Activated naive CD4-positive, alpha-beta T cell treated with anti-CD3 and anti-CD28 coated beads, Interleukin-2, amount 50 U/mL, for 24 hours (primary cell): Measurements from ENCODE around the gene PHLPP1.

Experiments
- H3K27ac Mint-ChIP-seq: one replicate; pipeline ENCODE4 v1.8.0; 2021; ENCODE audit warnings: mild to moderate bottlenecking, mixed read lengths
- H3K27me3 Mint-ChIP-seq: one replicate; pipeline ENCODE4 v1.8.0; 2021; ENCODE audit warnings: mixed read lengths
- H3K36me3 Mint-ChIP-seq: one replicate; pipeline ENCODE4 v1.8.0; 2021; ENCODE audit warnings: mixed read lengths
- H3K4me1 Mint-ChIP-seq: one replicate; pipeline ENCODE4 v1.8.0; 2021; ENCODE audit warnings: mixed read lengths
- H3K4me3 Mint-ChIP-seq: one replicate; pipeline ENCODE4 v1.8.0; 2021; ENCODE audit warnings: mild to moderate bottlenecking, mixed read lengths
- H3K9me3 Mint-ChIP-seq: one replicate; pipeline ENCODE4 v1.8.0; 2021; ENCODE audit warnings: mixed read lengths

The PHLPP1 gene

GRCh38 chr18:62713651-62714247 is 1.6 kb upstream of the PHLPP1 start:
- H3K4me1 Mint-ChIP-seq: peaks cover 18% of the 10 kb centered on the region
- H3K4me3 Mint-ChIP-seq: no peak overlapping the region
- H3K27me3 Mint-ChIP-seq: no peaks in the 10 kb centered on the region
- no peak overlapping the region for H3K27ac Mint-ChIP-seq
- no peaks in the 10 kb centered on the region for H3K36me3 Mint-ChIP-seq
- no peaks in the 10 kb centered on the region for H3K9me3 Mint-ChIP-seq

GRCh38 chr18:62714671-62715435 is 488 bp upstream of the PHLPP1 start:
- H3K36me3 Mint-ChIP-seq: no peaks in the 10 kb centered on the region
- peaks cover 29% of the 10 kb centered on the region for H3K4me1 Mint-ChIP-seq
- H3K4me3 Mint-ChIP-seq: peak overlapping the region; percentile 86
- H3K27me3 Mint-ChIP-seq: no peaks in the 10 kb centered on the region
- no peaks in the 10 kb centered on the region for H3K9me3 Mint-ChIP-seq
- peak overlapping the region; percentile 93 for H3K27ac Mint-ChIP-seq

GRCh38 chr18:62715759-62716615 is 646 bp downstream of the PHLPP1 start:
- Mint-ChIP-seq H3K27me3 (no peaks in the 10 kb centered on the region), H3K4me3 (peak overlapping the region; percentile 86), H3K36me3 (no peaks in the 10 kb centered on the region), H3K9me3 (no peaks in the 10 kb centered on the region), H3K27ac (no peak overlapping the region), H3K4me1 (peaks cover 39% of the 10 kb centered on the region)

- no peaks in the 10 kb centered on the region for H3K36me3 Mint-ChIP-seq
- H3K4me1 Mint-ChIP-seq: peaks cover 42% of the 10 kb centered on the region
- no peak overlapping the region for H3K27ac Mint-ChIP-seq
- H3K9me3 Mint-ChIP-seq: no peaks in the 10 kb centered on the region
- peak overlapping the region; percentile 85 for H3K4me3 Mint-ChIP-seq
- no peaks in the 10 kb centered on the region for H3K27me3 Mint-ChIP-seq
Measured at GRCh38 chr18:62716619-62717168, 1.4 kb downstream of the PHLPP1 start.

- H3K27ac Mint-ChIP-seq: peak overlapping the region; percentile 30
- H3K4me3 Mint-ChIP-seq: peak overlapping the region; percentile 85
- H3K36me3 Mint-ChIP-seq: no peaks in the 10 kb centered on the region
- H3K4me1 Mint-ChIP-seq: peaks cover 42% of the 10 kb centered on the region
- no peaks in the 10 kb centered on the region for H3K27me3 Mint-ChIP-seq
- H3K9me3 Mint-ChIP-seq: no peaks in the 10 kb centered on the region
Measured at GRCh38 chr18:62717169-62717924, 2.0 kb downstream of the PHLPP1 start.

- no peaks in the 10 kb centered on the region for H3K9me3 Mint-ChIP-seq
- H3K27me3 Mint-ChIP-seq: no peaks in the 10 kb centered on the region
- H3K4me3 Mint-ChIP-seq: peak overlapping the region; percentile 85
- H3K36me3 Mint-ChIP-seq: no peaks in the 10 kb centered on the region
- H3K27ac Mint-ChIP-seq: peak overlapping the region; percentile 30
- peaks cover 42% of the 10 kb centered on the region for H3K4me1 Mint-ChIP-seq
Measured at GRCh38 chr18:62717925-62718800, 2.8 kb downstream of the PHLPP1 start.

- Mint-ChIP-seq H3K27me3 (no peaks in the 10 kb centered on the region), H3K4me1 (peaks cover 38% of the 10 kb centered on the region), H3K9me3 (no peaks in the 10 kb centered on the region), H3K36me3 (no peaks in the 10 kb centered on the region), H3K27ac (no peak overlapping the region), H3K4me3 (no peak overlapping the region)
Measured at GRCh38 chr18:62720048-62720447, 4.7 kb downstream of the PHLPP1 start.

GRCh38 chr18:62720766-62721613 is 5.6 kb downstream of the PHLPP1 start:
- no peaks in the 10 kb centered on the region for H3K9me3 Mint-ChIP-seq

GRCh38 chr18:62721839-62722795 is 6.8 kb downstream of the PHLPP1 start:
- Mint-ChIP-seq H3K27ac (no peak overlapping the region), H3K4me3 (no peak overlapping the region), H3K36me3 (no peaks in the 10 kb centered on the region), H3K4me1 (peaks cover 37% of the 10 kb centered on the region), H3K9me3 (no peaks in the 10 kb centered on the region), H3K27me3 (no peaks in the 10 kb centered on the region)

More at GRCh38 chr18:62720766-62721613, 5.6 kb downstream of the PHLPP1 start:
- Mint-ChIP-seq H3K4me3 (no peak overlapping the region), H3K27me3 (no peaks in the 10 kb centered on the region), H3K36me3 (no peaks in the 10 kb centered on the region), H3K27ac (no peak overlapping the region), H3K4me1 (peaks cover 38% of the 10 kb centered on the region)

- Mint-ChIP-seq H3K4me1 (peaks cover 24% of the 10 kb centered on the region), H3K27ac (no peak overlapping the region), H3K36me3 (peaks cover 1% of the 10 kb centered on the region)
Measured at GRCh38 chr18:62723666-62724281, 8.4 kb downstream of the PHLPP1 start.

GRCh38 chr18:62725896-62726295 is 10.6 kb downstream of the PHLPP1 start:
- Mint-ChIP-seq H3K4me1 (peaks cover 4% of the 10 kb centered on the region), H3K4me3 (no peak overlapping the region), H3K27ac (no peak overlapping the region), H3K9me3 (no peaks in the 10 kb centered on the region), H3K27me3 (no peaks in the 10 kb centered on the region), H3K36me3 (peaks cover 2% of the 10 kb centered on the region)

More at GRCh38 chr18:62723666-62724281, 8.4 kb downstream of the PHLPP1 start:
- Mint-ChIP-seq H3K27me3 (no peaks in the 10 kb centered on the region), H3K9me3 (no peaks in the 10 kb centered on the region), H3K4me3 (no peak overlapping the region)

- H3K4me1 Mint-ChIP-seq: no peaks in the 10 kb centered on the region
- H3K27ac Mint-ChIP-seq: no peak overlapping the region
- peaks cover 11% of the 10 kb centered on the region for H3K36me3 Mint-ChIP-seq
- peaks cover 5% of the 10 kb centered on the region for H3K9me3 Mint-ChIP-seq
- no peaks in the 10 kb centered on the region for H3K27me3 Mint-ChIP-seq
- H3K4me3 Mint-ChIP-seq: no peak overlapping the region
Measured at GRCh38 chr18:62728254-62728653, 12.9 kb downstream of the PHLPP1 start.
